ENCODE results near the gene NDUFS8.

- TF ChIP-seq POLR2A (IDR thresholded peaks at IDR 0.05), result no peak
- no peak for TF ChIP-seq CTCF (IDR thresholded peaks at IDR 0.05)
- no peak for TF ChIP-seq POLR2AphosphoS5 (IDR thresholded peaks at IDR 0.05)
- TF ChIP-seq EP300 (IDR thresholded peaks at IDR 0.05), result no peak
Observed at GRCh38 chr11:68083517-68083916, 53.0 kb downstream of the NDUFS8 start.
